GM10248 (cell line): ENCODE measurements around the gene FLYWCH1.

Source experiments
- CTCF ChIA-PET: fragments of 300-600 bp; sonication (Branson Sonifier 250); formaldehyde crosslinking; extraction: SDS; loops from one replicate; lab custom pipeline; 2021; ENCODE audit warnings: antibody characterized with exemption; lab: Yijun Ruan, JAX
- POLR2A ChIA-PET: fragments of 350-650 bp; sonication (Branson Sonifier 250); formaldehyde crosslinking; extraction: SDS; loops from one replicate; lab custom pipeline; 2020; ENCODE audit warnings: antibody characterized with exemption; lab: Yijun Ruan, JAX
- DNase-seq: peaks from one replicate; pipeline ENCODE4 v3.0.0; 2012; ENCODE audit errors: extremely low spot score
- CTCF ChIP-seq: IDR thresholded peaks from 2 replicates; pipeline ENCODE4 v1.5.1; 2012; ENCODE audit warnings: mild to moderate bottlenecking, low read depth; ENCODE audit errors: extremely low read depth, missing control alignments, control extremely low read depth

Gene FLYWCH1

GRCh38 chr16:2999929-3000328, 88.2 kb downstream of the FLYWCH1 start:
- TF ChIP-seq CTCF: no peak
- no peak for DNase-seq
- POLR2A ChIA-PET: no interaction called here
- CTCF ChIA-PET: interaction anchor here (1.3 to 11.8 kb wide), 2 partner anchors 17 to 26 kb away, joined by 4 to 231 read pairs; partner anchors contain the start of genes CLDN6, HCFC1R1, THOC6 and TNFRSF12A

- ChIA-PET CTCF (interaction anchor here (1.2 to 11.8 kb wide), 3 partner anchors 18 to 73 kb away, joined by 3 to 231 read pairs (median 4); partner anchors contain the start of genes CLDN6, HCFC1R1, THOC6 and TNFRSF12A), POLR2A (no interaction called here)
- DNase-seq: no peak
- no peak for TF ChIP-seq CTCF
Observed at GRCh38 chr16:3000540-3000939, 88.8 kb downstream of the FLYWCH1 start.
